OCI-LY1 (cell line): ENCODE results near the gene GNGT1.

ENCODE experiments used
- EZH2 ChIP-seq: fragments of 200-600 bp; sonication (generic), shearing (Covaris generic); IDR thresholded peaks from 2 replicates; pipeline ENCODE4 v1.8.0; 2017; ENCODE audit warnings: borderline replicate concordance, mixed run types, mild to moderate bottlenecking, antibody characterized with exemption, low read length, moderate library complexity, mixed read lengths
- TF ChIP-seq, protein P1 (sequence below): fragments of 200-600 bp; sonication (generic), shearing (Covaris generic); IDR thresholded peaks from 2 replicates; pipeline ENCODE4 v1.5.1; 2017; ENCODE audit warnings: mild to moderate bottlenecking, antibody characterized with exemption, low read length, moderate library complexity, mixed read lengths

DNA sequence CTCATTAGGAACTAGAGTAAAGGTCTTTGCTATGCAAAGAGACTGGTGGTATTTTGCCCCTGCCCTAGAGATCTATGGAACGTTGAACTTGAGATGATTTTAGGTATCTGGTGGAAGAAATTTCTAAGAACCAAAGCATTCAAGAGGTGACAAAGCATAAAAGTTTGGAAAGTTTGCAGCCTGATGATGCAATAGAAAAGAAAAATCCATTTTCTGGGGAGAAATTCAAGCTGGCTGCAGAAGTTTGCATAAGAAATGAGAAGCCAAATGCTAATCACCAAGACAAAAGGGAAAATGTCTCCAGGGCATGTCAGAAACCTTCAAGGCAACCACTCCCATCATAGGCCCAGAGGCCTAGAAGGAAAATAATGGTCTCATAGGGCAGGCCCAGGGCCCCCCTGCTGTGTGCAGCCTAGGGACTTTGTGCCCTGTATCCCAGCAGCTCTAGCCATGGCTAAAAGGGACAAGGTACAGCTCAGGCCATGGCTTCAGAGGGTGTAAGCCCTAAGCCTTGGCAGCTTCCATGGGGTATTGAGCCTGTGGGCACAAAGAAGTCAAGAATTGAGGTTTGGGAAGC lies 32.3 kb upstream of the GNGT1 start:
- TF ChIP-seq, protein P1, sequence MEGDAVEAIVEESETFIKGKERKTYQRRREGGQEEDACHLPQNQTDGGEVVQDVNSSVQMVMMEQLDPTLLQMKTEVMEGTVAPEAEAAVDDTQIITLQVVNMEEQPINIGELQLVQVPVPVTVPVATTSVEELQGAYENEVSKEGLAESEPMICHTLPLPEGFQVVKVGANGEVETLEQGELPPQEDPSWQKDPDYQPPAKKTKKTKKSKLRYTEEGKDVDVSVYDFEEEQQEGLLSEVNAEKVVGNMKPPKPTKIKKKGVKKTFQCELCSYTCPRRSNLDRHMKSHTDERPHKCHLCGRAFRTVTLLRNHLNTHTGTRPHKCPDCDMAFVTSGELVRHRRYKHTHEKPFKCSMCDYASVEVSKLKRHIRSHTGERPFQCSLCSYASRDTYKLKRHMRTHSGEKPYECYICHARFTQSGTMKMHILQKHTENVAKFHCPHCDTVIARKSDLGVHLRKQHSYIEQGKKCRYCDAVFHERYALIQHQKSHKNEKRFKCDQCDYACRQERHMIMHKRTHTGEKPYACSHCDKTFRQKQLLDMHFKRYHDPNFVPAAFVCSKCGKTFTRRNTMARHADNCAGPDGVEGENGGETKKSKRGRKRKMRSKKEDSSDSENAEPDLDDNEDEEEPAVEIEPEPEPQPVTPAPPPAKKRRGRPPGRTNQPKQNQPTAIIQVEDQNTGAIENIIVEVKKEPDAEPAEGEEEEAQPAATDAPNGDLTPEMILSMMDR = no peak
- no peak for TF ChIP-seq EZH2
